Bronchial epithelial cell (primary cell): ENCODE results near the gene PHACTR3. TPM values are rescaled to one million over a fixed set of nuclear protein-coding genes. Genes with fewer than 3 reads are reported as not detected.
A peak's percentile ranks its signal among the peaks of the same experiment; 100 is the strongest.

Experiments used
- DNase-seq: peaks from one replicate; pipeline ENCODE4 v3.0.0-alpha.2; 2010; ENCODE audit warnings: low read depth
- FAIRE-seq: peaks from 2 replicates; lab custom pipeline; 2011; peaks lifted over from hg19 to GRCh38; lab: Jason Lieb, UNC
- H3K27me3 ChIP-seq: 2 replicates; pipeline ENCODE4 v1.5.1; 2011; ENCODE audit warnings: low read length; ENCODE audit not compliant: control insufficient read depth, insufficient read depth
- H3K36me3 ChIP-seq: 2 replicates; pipeline ENCODE4 v1.5.1; 2011; ENCODE audit warnings: low read length; ENCODE audit not compliant: control insufficient read depth, insufficient read depth
- H3K4me3 ChIP-seq: 2 replicates; pipeline ENCODE4 v1.5.1; 2011; ENCODE audit warnings: mild to moderate bottlenecking, low read depth, low read length, control low read depth
- CTCF ChIP-seq: IDR thresholded peaks from 2 replicates; pipeline ENCODE4 v1.5.1; 2011; ENCODE audit warnings: mild to moderate bottlenecking, moderate library complexity, low read length, control low read depth, inconsistent platforms; ENCODE audit not compliant: insufficient read depth, severe bottlenecking
- total RNA-seq: library from RNA; depleted of rRNA; stranded (reverse); fragments of >200 nt; gene quantifications from 2 replicates; pipeline ENCODE4 v1.2.1, GENCODE V29; 2014

Gene PHACTR3
- total RNA-seq, 1 donor from 2014 or later: 15.0 TPM

DNA sequence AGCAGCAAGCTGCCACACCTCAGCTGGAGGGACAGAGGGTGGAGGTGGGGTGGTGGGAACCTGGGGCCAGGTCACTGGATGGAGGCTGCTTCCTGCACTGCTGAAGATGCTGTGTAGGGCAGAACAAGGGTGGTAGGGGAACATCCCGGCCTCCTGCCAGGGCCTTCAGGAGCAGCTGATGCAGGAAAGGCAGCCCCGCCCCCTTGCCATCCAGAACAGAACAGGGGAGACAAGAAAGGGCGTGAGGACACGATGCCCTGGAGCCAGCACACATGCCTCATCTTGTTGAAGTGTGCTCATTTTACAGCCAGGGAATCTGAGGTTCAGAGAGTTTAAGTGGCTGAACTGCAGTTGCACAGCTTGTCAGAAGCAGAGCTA, 43.1 kb upstream of the PHACTR3 start:
- no peaks in the 10 kb centered on the region for H3K27me3 ChIP-seq
- no peaks in the 10 kb centered on the region for H3K36me3 ChIP-seq
- no peak for TF ChIP-seq CTCF
- H3K4me3 ChIP-seq: no peak overlapping the region
- DNase-seq (peak; percentile 40), FAIRE-seq (no peak)

- no peaks in the 10 kb centered on the region for H3K36me3 ChIP-seq
- H3K4me3 ChIP-seq: no peak overlapping the region
- no peak for TF ChIP-seq CTCF
- no peaks in the 10 kb centered on the region for H3K27me3 ChIP-seq
- DNase-seq (no peak), FAIRE-seq (no peak)
These were observed 42.6 kb upstream of the PHACTR3 start for GRCh38 chr20:59561614-59562277.

DNA sequence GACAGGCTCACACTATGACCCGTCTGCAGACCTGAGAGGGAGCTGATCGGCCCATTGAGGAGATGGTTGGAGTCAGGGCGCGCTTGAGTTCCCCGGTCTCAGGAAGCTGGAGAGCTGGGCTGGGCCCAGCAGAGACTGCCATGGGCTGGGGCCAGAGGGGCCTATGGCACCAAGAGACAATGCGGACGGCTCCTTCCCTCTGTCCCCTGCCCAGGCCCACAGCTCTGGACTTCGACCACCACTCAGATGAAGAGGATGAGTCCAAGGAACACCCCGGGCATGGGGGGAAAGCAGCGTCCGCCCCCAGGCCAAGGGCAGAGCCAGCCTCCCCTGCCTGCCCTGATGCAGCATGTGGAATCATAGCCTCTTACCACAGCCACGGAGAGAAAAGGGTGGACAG, 40.2 kb upstream of the PHACTR3 start:
- FAIRE-seq: no peak
- DNase-seq: no peak
- Histone ChIP-seq H3K36me3 (no peaks in the 10 kb centered on the region), H3K4me3 (no peak overlapping the region), H3K27me3 (no peaks in the 10 kb centered on the region)
- TF ChIP-seq CTCF: no peak

GRCh38 chr20:59564943-59565342, 39.4 kb upstream of the PHACTR3 start:
- DNase-seq (no peak), FAIRE-seq (no peak)
- Histone ChIP-seq H3K36me3 (no peaks in the 10 kb centered on the region), H3K4me3 (no peak overlapping the region), H3K27me3 (no peaks in the 10 kb centered on the region)
- TF ChIP-seq CTCF: no peak

- no peak for DNase-seq
- Histone ChIP-seq H3K4me3 (no peak overlapping the region), H3K27me3 (no peaks in the 10 kb centered on the region), H3K36me3 (no peaks in the 10 kb centered on the region)
- FAIRE-seq: no peak
- no peak for TF ChIP-seq CTCF
These were observed 38.4 kb upstream of the PHACTR3 start for GRCh38 chr20:59565768-59566461.
